IMR-90 (cell line): ENCODE results near the gene FAF1. TPM values are rescaled to one million over a fixed set of nuclear protein-coding genes. Genes with fewer than 3 reads are reported as not detected.

Experiments used
- ATAC-seq: fragments of 200-7000 bp; cut with Tn5 transposase; 2 replicates; pipeline ENCODE4 v1.9.1; 2020; ENCODE audit warnings: low read depth, mild to moderate bottlenecking, moderate library complexity
- BruUV-seq: library from RNA; stranded (reverse); fragments of 400-500 nt; replicated peaks from 2 replicates; lab custom pipeline; 2021; lab: Mats Ljungman, UMichigan
- CTCF ChIA-PET: fragments of 300-600 bp; formaldehyde crosslinking; extraction: SDS; loops from one replicate; lab custom pipeline; 2021; ENCODE audit warnings: antibody characterized with exemption; lab: Yijun Ruan, JAX
- POLR2A ChIA-PET: fragments of 300-600 bp; sonication (Branson Sonifier 250); formaldehyde crosslinking; loops from one replicate; lab custom pipeline; 2022; ENCODE audit warnings: antibody characterized with exemption; ENCODE audit not compliant: unreplicated experiment; lab: Charles Lee
- DNase-seq: peaks from one replicate; pipeline ENCODE4 v3.0.0; 2013
- H2AFZ ChIP-seq: replicated peaks from 2 replicates; pipeline ENCODE3; 2013; ENCODE audit warnings: low read length, mild to moderate bottlenecking; ENCODE audit not compliant: poor library complexity
- H2AK5ac ChIP-seq: 2 replicates; pipeline ENCODE4 v1.6.1; 2013; ENCODE audit warnings: low read depth, low read length, inconsistent platforms
- H2AK9ac ChIP-seq: replicated peaks from 2 replicates; pipeline ENCODE3; 2013; ENCODE audit warnings: mild to moderate bottlenecking, low read depth, low read length, moderate library complexity; ENCODE audit not compliant: poor library complexity
- H2BK120ac ChIP-seq: 2 replicates; pipeline ENCODE4 v1.6.1; 2013; ENCODE audit warnings: low read depth, low read length, inconsistent platforms
- H2BK15ac ChIP-seq: 3 replicates; pipeline ENCODE4 v1.6.1; 2013; ENCODE audit warnings: low read depth, low read length, inconsistent platforms
- H2BK20ac ChIP-seq: 2 replicates; pipeline ENCODE4 v1.6.1; 2013; ENCODE audit warnings: low read depth, mild to moderate bottlenecking, inconsistent platforms, low read length, moderate library complexity
- H2BK5ac ChIP-seq: 2 replicates; pipeline ENCODE4 v1.6.1; 2013; ENCODE audit warnings: mild to moderate bottlenecking, low read depth, low read length, inconsistent platforms; ENCODE audit not compliant: poor library complexity, severe bottlenecking
- H3K14ac ChIP-seq: replicated peaks from 2 replicates; pipeline ENCODE4 v1.6.1; 2013; ENCODE audit warnings: low read depth, low read length, inconsistent platforms
- H3K18ac ChIP-seq: 2 replicates; pipeline ENCODE4 v1.6.1; 2013; ENCODE audit warnings: low read depth, low read length, control low read depth
- H3K23ac ChIP-seq: 2 replicates; pipeline ENCODE4 v1.6.1; 2013; ENCODE audit warnings: low read depth, low read length, inconsistent platforms
- H3K27ac ChIP-seq: 2 replicates; pipeline ENCODE4 v1.5.1; 2013; ENCODE audit warnings: mild to moderate bottlenecking, control low read depth, low read length; ENCODE audit not compliant: insufficient read depth
- H3K27me3 ChIP-seq: 2 replicates; pipeline ENCODE4 v1.6.1; 2013; ENCODE audit warnings: low read length; ENCODE audit not compliant: control insufficient read depth, insufficient read depth
- H3K36me3 ChIP-seq: 2 replicates; pipeline ENCODE4 v1.6.1; 2013; ENCODE audit warnings: low read length, mixed read lengths; ENCODE audit not compliant: control insufficient read depth, insufficient read depth
- H3K4ac ChIP-seq: 2 replicates; pipeline ENCODE4 v1.6.1; 2013; ENCODE audit warnings: low read depth, low read length, inconsistent platforms
- H3K4me1 ChIP-seq: 2 replicates; pipeline ENCODE4 v1.6.1; 2013; ENCODE audit warnings: low read length, mixed read lengths; ENCODE audit not compliant: control insufficient read depth, insufficient read depth
- H3K4me2 ChIP-seq: 2 replicates; pipeline ENCODE4 v1.6.1; 2013; ENCODE audit warnings: low read depth, mild to moderate bottlenecking, control low read depth, low read length, moderate library complexity
- H3K4me3 ChIP-seq: 2 replicates; pipeline ENCODE4 v1.5.1; 2013; ENCODE audit warnings: low read depth, mild to moderate bottlenecking, control low read depth, low read length, moderate library complexity; ENCODE audit not compliant: insufficient read depth
- H3K56ac ChIP-seq: 2 replicates; pipeline ENCODE4 v1.6.1; 2013; ENCODE audit warnings: low read length, inconsistent platforms; ENCODE audit not compliant: insufficient read depth; ENCODE audit errors: extremely low read depth
- H3K79me1 ChIP-seq, 2 experiments: 2 replicates each; pipeline ENCODE4 v1.6.1; 2013; ENCODE audit warnings: low read length in 2 of 2, inconsistent platforms in 1 of 2, low read depth in 1 of 2
- H3K9ac ChIP-seq: 2 replicates; pipeline ENCODE4 v1.6.1; 2013; ENCODE audit warnings: low read depth, low read length, control low read depth
- H3K9me1 ChIP-seq: 2 replicates; pipeline ENCODE4 v1.6.1; 2013; ENCODE audit warnings: low read length, inconsistent platforms; ENCODE audit not compliant: insufficient read depth
- H3K9me3 ChIP-seq: 2 replicates; pipeline ENCODE4 v1.6.1; 2013; ENCODE audit warnings: low read length; ENCODE audit not compliant: control insufficient read depth, insufficient read depth
- H4K20me1 ChIP-seq: 2 replicates; pipeline ENCODE4 v1.6.1; 2013; ENCODE audit warnings: low read length, inconsistent platforms; ENCODE audit not compliant: insufficient read depth
- H4K5ac ChIP-seq: 2 replicates; pipeline ENCODE4 v1.6.1; 2013; ENCODE audit warnings: mild to moderate bottlenecking, low read depth, low read length, control low read depth
- H4K8ac ChIP-seq, 2 experiments: 2 replicates each; pipeline ENCODE4 v1.6.1; 2013; ENCODE audit warnings: low read depth in 2 of 2, low read length in 2 of 2, control low read depth in 1 of 2, inconsistent platforms in 1 of 2
- H4K91ac ChIP-seq: 2 replicates; pipeline ENCODE4 v1.6.1; 2013; ENCODE audit warnings: low read depth, low read length, inconsistent platforms; ENCODE audit not compliant: insufficient read depth
- BHLHE40 ChIP-seq: fragments of 150-350 bp; IDR thresholded peaks from 2 replicates; pipeline ENCODE4 v1.6.1; 2016; ENCODE audit warnings: mild to moderate bottlenecking, low read depth, low read length
- CHD1 ChIP-seq: IDR thresholded peaks from 2 replicates; pipeline ENCODE4 v1.6.1; 2012; ENCODE audit warnings: low read depth, low read length, improper control_type of control experiment
- MAFK ChIP-seq: IDR thresholded peaks from 2 replicates; pipeline ENCODE4 v1.6.1; 2012; ENCODE audit warnings: low read depth, low read length, improper control_type of control experiment
- MAZ ChIP-seq: IDR thresholded peaks from 2 replicates; pipeline ENCODE4 v1.6.1; 2012; ENCODE audit warnings: low read depth, mild to moderate bottlenecking, low read length, improper control_type of control experiment, moderate library complexity, borderline replicate concordance
- MXI1 ChIP-seq: IDR thresholded peaks from 2 replicates; pipeline ENCODE4 v1.6.1; 2012; ENCODE audit warnings: low read depth, mild to moderate bottlenecking, low read length, moderate library complexity, borderline replicate concordance
- NFE2L2 ChIP-seq: fragments of 150-350 bp; IDR thresholded peaks from 2 replicates; pipeline ENCODE4 v1.6.1; 2016; ENCODE audit warnings: low read depth, mild to moderate bottlenecking, low read length
- POLR2A ChIP-seq: IDR thresholded peaks from 2 replicates; pipeline ENCODE4 v1.6.1; 2012; ENCODE audit warnings: mild to moderate bottlenecking, low read depth, low read length
- RAD21 ChIP-seq: IDR thresholded peaks from 2 replicates; pipeline ENCODE4 v1.6.1; 2012; ENCODE audit warnings: low read length, improper control_type of control experiment
- RFX5 ChIP-seq: IDR thresholded peaks from 2 replicates; pipeline ENCODE4 v1.8.0; 2012; ENCODE audit warnings: low read depth, mild to moderate bottlenecking, low read length, moderate library complexity
- SMC3 ChIP-seq: fragments of 150-350 bp; IDR thresholded peaks from 2 replicates; pipeline ENCODE4 v1.6.1; 2016; ENCODE audit warnings: low read depth, mild to moderate bottlenecking, antibody characterized with exemption, low read length, moderate library complexity
- USF2 ChIP-seq: fragments of 150-350 bp; IDR thresholded peaks from 2 replicates; pipeline ENCODE4 v1.6.1; 2017; ENCODE audit warnings: mild to moderate bottlenecking, antibody characterized with exemption, low read length, low read depth
- WGBS, 2 experiments: methylation state at CpG; one replicate each; pipeline versions ENCODE4 v1.1.5 to v1.1.7; 2013; ENCODE audit warnings: missing lambda C conversion rate in 2 of 2; ENCODE audit not compliant: insufficient read length in 1 of 2; ENCODE audit errors: extremely low coverage in 2 of 2; 5-methylcytosine and 5-hydroxymethylcytosine counted together
- dilution Hi-C: fragments of 300-500 bp; cut with HindIII; formaldehyde crosslinking; loops from one replicate; pipeline ENCODE4 v1.14.3; 2018; ENCODE audit warnings: low sequenced_read_pairs; ENCODE audit not compliant: unreplicated experiment
- in situ Hi-C: fragments of 300-500 bp; cut with MboI; formaldehyde crosslinking; loops from 3 replicates; pipeline ENCODE4 v1.14.3; 2019; ENCODE audit warnings: low sequenced_read_pairs, inconsistent platforms, mixed read lengths
- intact Hi-C: fragments of 100-400 bp; cut with micrococcal nuclease; formaldehyde crosslinking; loops from 2 replicates; pipeline ENCODE4 v1.10.0; 2022
- polyA plus RNA-seq, 3 experiments: library from polyadenylated mRNA; depleted of rRNA; stranded (reverse); fragments of >200 nt; gene quantifications; 2 replicates each; pipeline ENCODE4 v1.2.3, GENCODE V29; 2012; ENCODE audit warnings: low replicate concordance in 1 of 3
- total RNA-seq: library from RNA; depleted of rRNA; stranded (reverse); fragments of >200 nt; gene quantifications from 2 replicates; pipeline ENCODE4 v1.2.3, GENCODE V29; 2012

FAF1 gene
- total and polyA plus RNA-seq, 2 of the 4 experiments (the other 2 are of a cell fraction) = 18.8 to 72.9 TPM

GRCh38 chr1:50441183-50441582, 518.9 kb downstream of the FAF1 start:
- Histone ChIP-seq H3K4me3 (no peak overlapping the region), H3K23ac (no peak overlapping the region), H3K4me1 (no peaks in the 10 kb centered on the region), H3K9me1 (no peaks in the 10 kb centered on the region), H2BK120ac (no peak overlapping the region), H3K18ac (no peak overlapping the region), H3K4ac (no peak overlapping the region), H4K91ac (no peak overlapping the region), H2BK20ac (no peak overlapping the region), H3K36me3 (peaks cover 2% of the 10 kb centered on the region; the same call in 1 of the 2 replicates), H3K9me3 (no peaks in the 10 kb centered on the region), H3K79me1 (no peaks in the 10 kb centered on the region), H2BK15ac (no peak overlapping the region), H4K8ac (no peak overlapping the region), H3K56ac (no peak overlapping the region), H3K14ac (no peak overlapping the region), H2AK9ac (no peak overlapping the region), H2BK5ac (no peak overlapping the region), H3K4me2 (no peak overlapping the region), H2AK5ac (no peak overlapping the region), H3K27ac (no peak overlapping the region), H3K9ac (no peak overlapping the region), H3K27me3 (no peaks in the 10 kb centered on the region), H4K5ac (no peak overlapping the region), H4K20me1 (no peaks in the 10 kb centered on the region), H2AFZ (no peak overlapping the region)
- no peak for DNase-seq
- ChIA-PET CTCF (no interaction called here), POLR2A (no interaction called here)
- intact Hi-C loops (no loop called here), in situ Hi-C loops (no loop called here), dilution Hi-C loops (no loop called here)
- BruUV-seq = no TSS peak
- no peak for ATAC-seq
- WGBS, 2 experiments = no CpG with 5 or more reads among the region's 6 CpGs
- TF ChIP-seq RAD21 (no peak), MXI1 (no peak), MAZ (no peak), NFE2L2 (no peak), USF2 (no peak), CHD1 (no peak), MAFK (no peak), SMC3 (no peak), BHLHE40 (no peak), RFX5 (no peak), POLR2A (no peak)
